Lung (tissue), 12 donors: Measurements from ENCODE around the gene APBB2. TPM values are rescaled to one million over a fixed set of nuclear protein-coding genes. Genes with fewer than 3 reads are reported as not detected.

ENCODE experiments used
- ATAC-seq: fragments of 200-7000 bp; cut with Tn5 transposase; one replicate; pipeline ENCODE4 v1.9.1; 2020; ENCODE audit warnings: moderate number of reproducible peaks; ENCODE audit not compliant: insufficient read depth, low FRiP score
- DNase-seq, 3 donors: peaks; one replicate each; pipeline ENCODE4 v3.0.0-alpha.2; 2013 to 2017
- H3K27ac ChIP-seq, 2 donors: one replicate each; pipeline ENCODE4 v1.5.1; 2013; ENCODE audit warnings: mild to moderate bottlenecking in 2 of 2, moderate library complexity in 2 of 2, control low read depth in 1 of 2, inconsistent platforms in 1 of 2, low read depth in 1 of 2, low read length in 1 of 2
- H3K27me3 ChIP-seq, 3 donors: one replicate each; pipeline ENCODE4 v1.5.1; 2013; ENCODE audit warnings: low read length in 2 of 3; ENCODE audit not compliant: control insufficient read depth in 3 of 3, insufficient read depth in 3 of 3
- H3K36me3 ChIP-seq, 4 donors: one replicate each; pipeline ENCODE4 v1.5.1; 2013; ENCODE audit warnings: low read length in 4 of 4, mild to moderate bottlenecking in 1 of 4, moderate library complexity in 1 of 4; ENCODE audit not compliant: control insufficient read depth in 4 of 4, insufficient read depth in 4 of 4
- H3K4me1 ChIP-seq, 5 donors: one replicate each; pipeline ENCODE4 v1.5.1; 2013; ENCODE audit warnings: low read length in 5 of 5, mild to moderate bottlenecking in 2 of 5, moderate library complexity in 1 of 5; ENCODE audit not compliant: control insufficient read depth in 5 of 5, insufficient read depth in 5 of 5
- H3K4me3 ChIP-seq: one replicate; pipeline ENCODE4 v1.5.1; 2013; ENCODE audit warnings: mild to moderate bottlenecking, control low read depth, moderate library complexity
- H3K9ac ChIP-seq, 2 donors: one replicate each; pipeline ENCODE4 v1.5.1; 2013; ENCODE audit warnings: low read length in 2 of 2, control low read depth in 1 of 2; ENCODE audit not compliant: insufficient read depth in 1 of 2
- H3K9me3 ChIP-seq, 4 donors: one replicate each; pipeline ENCODE4 v1.5.1; 2013; ENCODE audit warnings: low read length in 3 of 4, mild to moderate bottlenecking in 1 of 4, moderate library complexity in 1 of 4; ENCODE audit not compliant: control insufficient read depth in 4 of 4, insufficient read depth in 3 of 4
- CTCF ChIP-seq: IDR thresholded peaks from 2 replicates; pipeline ENCODE4 v1.5.1; 2012; ENCODE audit warnings: mild to moderate bottlenecking; ENCODE audit errors: control extremely low read depth, extremely low read depth
- WGBS, 2 donors: extraction: QIAGEN DNeasy Blood & Tissue Kit; methylation state at CpG; one replicate each; pipeline ENCODE4 v1.1.7; 2013; 5-methylcytosine and 5-hydroxymethylcytosine counted together
- polyA plus RNA-seq, 2 donors: library from polyadenylated mRNA; stranded (reverse); fragments of 200-250 nt; gene quantifications; one replicate each; pipeline ENCODE4 v1.2.1, GENCODE V29; 2013
- total RNA-seq, 2 donors: library from RNA; depleted of rRNA in 1 of 2; stranded (reverse); fragments of >200 nt in 1 of 2; gene quantifications; one replicate each; pipeline ENCODE4 v1.2.1, GENCODE V29; 2014 to 2021
- donor health status: control.
- donor health status: control.
- donor health status: Bipolar disorder and iron deficiency.
- donor health status: healthy.
- donor health status: DM: yes; HTN: yes; CAD: no.

APBB2 gene
- total and polyA plus RNA-seq, 4 donors, result 13.3 to 99.0 (median 40.4) TPM

GRCh38 chr4:40843696-40844095 is 370.6 kb downstream of the APBB2 start:
- H3K4me1 ChIP-seq, result peaks cover 0 to 8% (median 2%) of the 10 kb centered on the region in 5 donors
- H3K36me3 ChIP-seq, result peaks cover 0 to 4% (median 0%) of the 10 kb centered on the region in 4 donors
- H3K4me3 ChIP-seq, result no peak overlapping the region
- ATAC-seq (no peak), DNase-seq (no peak)
- TF ChIP-seq CTCF, result no peak
- WGBS, 2 donors, result 81 to 86% methylated on average over 1 of the region's 1 CpG
- no peak overlapping the region for H3K27ac ChIP-seq
- H3K9me3 ChIP-seq, result no peaks in the 10 kb centered on the region
- H3K27me3 ChIP-seq, result no peaks in the 10 kb centered on the region
- H3K9ac ChIP-seq, result no peak overlapping the region

GRCh38 chr4:40842725-40843423 is 371.5 kb downstream of the APBB2 start:
- no peak overlapping the region for H3K9ac ChIP-seq
- ATAC-seq (no peak), DNase-seq (no peak)
- WGBS, 2 donors, result 61 to 77% methylated on average over 14 of the region's 14 CpGs
- no peaks in the 10 kb centered on the region for H3K9me3 ChIP-seq
- H3K36me3 ChIP-seq, result peaks cover 0 to 4% (median 0%) of the 10 kb centered on the region in 4 donors
- no peaks in the 10 kb centered on the region for H3K27me3 ChIP-seq
- no peak for TF ChIP-seq CTCF
- H3K27ac ChIP-seq, result no peak overlapping the region
- H3K4me1 ChIP-seq, result peaks cover 0 to 8% (median 2%) of the 10 kb centered on the region in 5 donors
- no peak overlapping the region for H3K4me3 ChIP-seq

GRCh38 chr4:40842318-40842717 is 372.0 kb downstream of the APBB2 start:
- Histone ChIP-seq H3K27me3 (no peaks in the 10 kb centered on the region), H3K9ac (no peak overlapping the region), H3K36me3 (peaks cover 0 to 2% (median 0%) of the 10 kb centered on the region in 4 donors), H3K4me3 (no peak overlapping the region), H3K9me3 (no peaks in the 10 kb centered on the region), H3K27ac (no peak overlapping the region), H3K4me1 (peaks cover 0 to 8% (median 3%) of the 10 kb centered on the region in 5 donors)
- ATAC-seq (no peak), DNase-seq (peak in 2 of 3 donors; percentile 36 to 54)
- TF ChIP-seq CTCF, result no peak
- WGBS, 2 donors, result 65 to 72% methylated on average over 13 of the region's 13 CpGs
